Measurements from ENCODE around the gene FFAR1. TPM values are rescaled to one million over a fixed set of nuclear protein-coding genes. Genes with fewer than 3 reads are reported as not detected.
A peak's percentile ranks its signal among the peaks of the same experiment; 100 is the strongest.

FFAR1 gene
- polyA plus RNA-seq, 1 experiment, result not detected

DNA sequence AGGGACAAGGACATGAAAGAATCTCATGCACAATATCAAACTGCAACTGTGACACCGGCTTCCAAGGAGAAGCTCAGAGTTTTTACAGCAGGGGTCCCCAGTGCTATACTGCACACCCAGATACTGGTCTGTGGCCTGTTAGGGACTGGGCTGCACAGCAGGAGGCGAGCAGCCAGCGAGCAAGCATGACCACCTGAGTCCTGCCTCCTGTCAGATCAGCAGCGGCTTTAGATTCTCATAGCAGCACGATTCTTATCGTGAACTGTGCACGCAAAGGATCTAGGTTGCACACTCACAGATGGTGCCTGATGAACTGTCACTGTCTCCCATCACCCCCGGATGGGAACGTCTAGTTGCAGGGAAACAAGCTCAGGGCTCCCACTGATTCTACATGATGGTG, 31.8 kb upstream of the FFAR1 start:
- POLR2A ChIA-PET, result no interaction called here
- Histone ChIP-seq H3K27me3 (ENCODE audit: control insufficient read depth, insufficient read depth, low read length) (no peaks in the 10 kb centered on the region), H3K36me3 (ENCODE audit: control insufficient read depth, insufficient read depth, low read length) (no peaks in the 10 kb centered on the region), H3K4me3 (ENCODE audit: low read depth, low read length) (no peak overlapping the region)
- CTCF ChIA-PET, result no interaction called here
- no peak for TF ChIP-seq CTCF (IDR thresholded peaks at IDR 0.05; ENCODE audit: insufficient read depth, low read depth, low read length)
- no peak for DNase-seq (ENCODE audit: low read depth)

- Histone ChIP-seq H3K36me3 (ENCODE audit: control insufficient read depth, insufficient read depth, low read length) (no peaks in the 10 kb centered on the region), H3K4me3 (ENCODE audit: low read depth, low read length) (no peak overlapping the region), H3K27me3 (ENCODE audit: control insufficient read depth, insufficient read depth, low read length) (no peaks in the 10 kb centered on the region)
- TF ChIP-seq CTCF (IDR thresholded peaks at IDR 0.05; ENCODE audit: insufficient read depth, low read depth, low read length), result no peak
- ChIA-PET CTCF (interaction anchor here (0.9 kb wide), 1 partner anchor 193 kb away, joined by 3 read pairs; no protein-coding TSS in a partner anchor), POLR2A (no interaction called here)
- no peak for DNase-seq (ENCODE audit: low read depth)
These were observed 31.1 kb upstream of the FFAR1 start for GRCh38 chr19:35316560-35316959.

GRCh38 chr19:35317464-35318043, 30.1 kb upstream of the FFAR1 start:
- no peak for DNase-seq (ENCODE audit: low read depth)
- Histone ChIP-seq H3K4me3 (ENCODE audit: low read depth, low read length) (no peak overlapping the region), H3K36me3 (ENCODE audit: control insufficient read depth, insufficient read depth, low read length) (no peaks in the 10 kb centered on the region), H3K27me3 (ENCODE audit: control insufficient read depth, insufficient read depth, low read length) (no peaks in the 10 kb centered on the region)
- CTCF ChIA-PET, result no interaction called here
- no peak for TF ChIP-seq CTCF (IDR thresholded peaks at IDR 0.05; ENCODE audit: insufficient read depth, low read depth, low read length)
- POLR2A ChIA-PET, result no interaction called here

- peak; percentile 22 for DNase-seq (ENCODE audit: low read depth)
- Histone ChIP-seq H3K36me3 (ENCODE audit: control insufficient read depth, insufficient read depth, low read length) (no peaks in the 10 kb centered on the region), H3K4me3 (ENCODE audit: low read depth, low read length) (no peak overlapping the region), H3K27me3 (ENCODE audit: control insufficient read depth, insufficient read depth, low read length) (no peaks in the 10 kb centered on the region)
- TF ChIP-seq CTCF (IDR thresholded peaks at IDR 0.05; ENCODE audit: insufficient read depth, low read depth, low read length), result no peak
- ChIA-PET POLR2A (no interaction called here), CTCF (interaction anchor here (0.8 to 0.9 kb wide), 2 partner anchors 34 to 191 kb away, joined by 3 read pairs; no protein-coding TSS in a partner anchor)
These were observed 28.8 kb upstream of the FFAR1 start for GRCh38 chr19:35318679-35319448.

- ChIA-PET CTCF (no interaction called here), POLR2A (no interaction called here)
- DNase-seq (ENCODE audit: low read depth), result no peak
- Histone ChIP-seq H3K4me3 (ENCODE audit: low read depth, low read length) (no peak overlapping the region), H3K36me3 (ENCODE audit: control insufficient read depth, insufficient read depth, low read length) (no peaks in the 10 kb centered on the region), H3K27me3 (ENCODE audit: control insufficient read depth, insufficient read depth, low read length) (no peaks in the 10 kb centered on the region)
- TF ChIP-seq CTCF (IDR thresholded peaks at IDR 0.05; ENCODE audit: insufficient read depth, low read depth, low read length), result no peak
These were observed 27.5 kb upstream of the FFAR1 start for GRCh38 chr19:35320065-35320713.
